Measurements from ENCODE around the gene TFEB.
"Not testable (repeated sequence)": the region's sequence is repeated elsewhere in the genome, so short reads cannot be mapped to it uniquely, and the experiment has no call there.

TFEB gene

DNA sequence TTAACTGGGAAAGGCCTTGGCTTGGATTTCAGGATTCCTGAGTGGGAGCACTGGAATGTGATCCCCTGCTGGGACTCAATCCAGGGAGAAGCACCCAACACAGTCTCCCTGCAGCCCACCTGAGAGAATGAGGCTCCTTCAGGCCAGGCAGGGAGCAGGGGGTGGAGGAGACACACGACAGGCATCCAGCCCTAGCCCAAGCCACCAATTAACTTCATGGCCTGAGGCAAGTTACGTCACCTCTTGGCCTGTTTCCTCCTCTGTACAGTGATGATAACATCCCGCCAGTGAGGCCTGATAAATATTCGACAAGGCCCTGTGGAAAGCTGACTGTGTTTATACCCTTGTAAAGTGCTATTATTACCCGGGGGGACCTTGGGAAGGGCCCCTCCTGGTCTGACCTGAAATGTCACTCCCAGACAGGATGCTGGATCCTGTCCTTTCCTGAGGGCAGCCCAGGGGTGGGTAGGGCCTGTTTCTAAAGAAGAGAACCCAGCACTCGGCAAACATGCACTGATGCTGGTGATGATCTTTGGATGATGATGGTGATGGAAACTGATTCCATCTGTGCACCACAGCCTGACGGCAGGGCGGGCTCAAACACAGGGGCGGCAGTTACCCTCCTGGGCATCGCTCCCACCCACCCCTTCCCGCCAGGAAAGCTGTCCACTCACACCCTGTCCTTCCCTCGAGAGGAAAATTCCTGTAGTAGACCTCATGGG lies 31.9 kb upstream of the TFEB start:
- in situ Hi-C loops (cut with MboI; ENCODE audit: low sequenced_read_pairs): no loop called here

DNA sequence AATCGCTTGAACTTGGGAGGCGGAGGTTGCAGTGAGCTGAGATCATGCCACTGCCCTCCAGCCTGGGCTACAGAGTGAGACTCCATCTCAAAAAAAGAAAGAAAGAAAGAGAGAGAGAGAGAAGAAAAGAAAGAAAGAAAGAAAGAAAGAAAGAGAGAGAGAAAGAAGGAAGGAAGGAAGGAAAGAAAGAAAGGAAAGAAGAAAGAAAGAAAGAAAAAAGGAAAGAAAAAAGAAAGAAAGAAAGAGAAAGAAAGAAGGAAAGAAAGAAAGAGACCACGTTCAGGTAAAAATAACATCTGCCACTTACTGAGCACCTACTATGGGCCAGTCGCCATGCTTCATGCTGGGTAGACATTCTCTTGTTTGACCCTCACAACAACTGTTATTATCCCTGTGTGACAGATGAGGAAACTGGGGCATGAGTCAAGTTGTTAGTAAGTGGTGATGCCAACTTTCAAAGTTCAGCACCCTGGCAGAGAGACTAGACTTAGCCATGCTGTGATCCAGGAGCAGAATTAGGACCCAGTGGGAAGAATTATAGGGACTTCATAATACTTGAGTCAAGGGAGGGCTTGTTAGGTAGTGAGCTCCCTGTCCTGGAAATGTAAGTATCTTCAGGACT lies 30.7 kb upstream of the TFEB start:
- in situ Hi-C loops (cut with MboI; ENCODE audit: low sequenced_read_pairs): not testable (repeated sequence)

DNA sequence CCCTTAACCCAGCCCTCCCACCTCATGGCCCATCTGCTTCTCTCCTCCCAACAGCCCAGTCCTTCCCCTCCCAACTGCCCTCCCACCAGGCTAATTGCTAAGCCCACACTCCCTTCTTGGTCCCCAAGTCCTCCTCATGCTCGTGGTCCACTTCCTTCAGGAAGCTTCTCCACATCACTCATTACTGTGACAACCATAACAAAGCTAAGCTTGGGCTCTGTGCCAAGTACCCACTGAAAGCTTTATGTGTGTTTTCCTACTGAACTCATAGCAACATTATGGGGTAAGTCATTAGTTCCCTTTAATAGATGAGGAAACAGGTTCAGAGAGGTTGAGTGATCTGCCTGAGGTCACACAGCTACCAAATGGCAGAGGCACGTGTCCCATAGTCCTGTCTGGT lies 28.1 kb upstream of the TFEB start:
- in situ Hi-C loops (cut with MboI; ENCODE audit: low sequenced_read_pairs): no loop called here

DNA sequence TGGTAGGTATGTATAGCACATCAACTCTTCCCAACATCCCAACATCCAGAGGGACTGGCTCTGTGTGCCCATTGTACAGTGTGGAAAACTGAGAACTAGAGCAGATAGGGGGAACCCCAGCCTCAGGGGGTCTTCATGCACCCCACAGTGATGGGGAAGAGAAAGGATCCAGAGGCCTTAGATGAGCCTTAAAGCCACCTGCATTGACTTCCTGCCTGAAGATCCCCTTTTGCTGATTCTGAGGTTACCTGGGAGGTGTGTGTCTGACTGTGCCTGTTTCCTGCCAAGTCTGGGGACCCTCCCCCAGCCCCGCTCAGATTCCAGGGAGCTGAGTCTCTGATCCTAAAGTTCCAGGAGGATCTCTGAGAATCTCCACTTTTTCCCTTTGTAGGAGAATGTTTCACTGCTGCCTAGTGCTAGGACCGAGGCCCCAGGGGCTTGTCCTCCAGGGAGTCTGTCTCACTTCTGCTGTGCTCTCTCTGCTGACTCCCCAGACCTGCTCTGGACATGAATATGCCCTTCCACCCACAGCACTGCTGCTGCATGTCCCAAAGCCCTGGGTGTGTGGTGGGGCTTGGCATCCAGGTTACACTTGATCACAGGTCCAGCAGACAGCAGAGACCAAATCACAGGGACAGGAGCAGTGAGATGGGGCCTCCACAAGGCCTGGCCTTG lies 24.6 kb upstream of the TFEB start:
- in situ Hi-C loops (cut with MboI; ENCODE audit: low sequenced_read_pairs): no loop called here

DNA sequence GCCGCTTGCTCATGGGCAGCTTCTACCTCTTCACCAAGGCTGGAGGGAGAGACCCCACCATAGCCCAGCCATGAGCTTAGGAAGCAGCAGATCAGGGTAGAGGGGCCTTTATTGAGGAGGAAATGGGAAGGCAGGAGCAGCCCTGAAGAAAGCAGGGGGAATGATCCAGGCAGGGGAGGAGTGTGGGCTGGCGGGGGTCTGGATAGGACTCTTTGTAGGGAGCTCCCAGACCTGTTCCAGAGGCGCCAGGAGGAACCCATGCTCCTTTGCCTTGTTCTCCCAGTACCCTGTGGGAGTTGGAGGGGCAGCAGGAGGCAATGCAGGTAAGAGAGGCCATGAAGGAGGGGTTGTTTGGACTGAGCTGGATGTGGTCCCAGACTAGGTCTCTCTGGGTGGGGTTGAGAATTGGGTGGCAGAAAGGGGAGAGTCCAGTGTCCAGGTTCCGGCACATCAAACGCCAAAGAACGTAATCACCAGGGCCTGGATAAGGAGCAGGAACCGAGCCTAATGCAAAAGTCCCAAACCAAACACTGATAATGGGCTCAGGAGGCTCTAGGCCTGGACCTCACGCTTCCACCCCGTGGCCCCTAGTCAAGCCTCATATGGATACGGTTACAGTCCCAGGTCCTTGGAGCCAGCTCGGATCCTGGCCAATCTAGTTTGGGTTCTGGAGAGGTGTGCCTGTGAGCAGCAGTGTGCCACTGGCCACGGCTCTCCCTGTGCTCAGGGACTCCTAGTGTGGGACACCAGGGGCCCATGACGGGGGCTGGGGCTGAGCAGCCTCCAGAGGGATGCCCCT lies 23.9 kb upstream of the TFEB start:
- in situ Hi-C loops (cut with MboI; ENCODE audit: low sequenced_read_pairs): no loop called here

DNA sequence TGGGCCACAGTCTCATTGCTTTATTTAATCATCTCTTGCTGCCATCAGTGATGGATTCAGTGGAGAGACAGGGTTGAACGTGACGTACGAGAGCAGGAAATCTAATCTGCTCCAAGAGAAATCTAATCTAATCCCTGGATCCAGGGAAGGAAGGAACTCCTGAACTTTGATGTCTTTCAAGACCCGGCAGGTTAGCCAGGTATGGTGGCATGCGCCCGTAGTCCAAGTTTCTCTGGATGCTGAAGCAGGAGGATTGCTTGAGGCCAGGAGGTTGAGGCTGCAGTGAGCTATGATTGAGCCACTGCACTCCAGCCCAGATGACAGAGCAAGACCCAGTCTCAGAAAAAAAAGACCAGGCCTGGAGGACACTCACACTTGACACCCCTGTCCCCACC lies 23.2 kb upstream of the TFEB start:
- in situ Hi-C loops (cut with MboI; ENCODE audit: low sequenced_read_pairs): no loop called here

DNA sequence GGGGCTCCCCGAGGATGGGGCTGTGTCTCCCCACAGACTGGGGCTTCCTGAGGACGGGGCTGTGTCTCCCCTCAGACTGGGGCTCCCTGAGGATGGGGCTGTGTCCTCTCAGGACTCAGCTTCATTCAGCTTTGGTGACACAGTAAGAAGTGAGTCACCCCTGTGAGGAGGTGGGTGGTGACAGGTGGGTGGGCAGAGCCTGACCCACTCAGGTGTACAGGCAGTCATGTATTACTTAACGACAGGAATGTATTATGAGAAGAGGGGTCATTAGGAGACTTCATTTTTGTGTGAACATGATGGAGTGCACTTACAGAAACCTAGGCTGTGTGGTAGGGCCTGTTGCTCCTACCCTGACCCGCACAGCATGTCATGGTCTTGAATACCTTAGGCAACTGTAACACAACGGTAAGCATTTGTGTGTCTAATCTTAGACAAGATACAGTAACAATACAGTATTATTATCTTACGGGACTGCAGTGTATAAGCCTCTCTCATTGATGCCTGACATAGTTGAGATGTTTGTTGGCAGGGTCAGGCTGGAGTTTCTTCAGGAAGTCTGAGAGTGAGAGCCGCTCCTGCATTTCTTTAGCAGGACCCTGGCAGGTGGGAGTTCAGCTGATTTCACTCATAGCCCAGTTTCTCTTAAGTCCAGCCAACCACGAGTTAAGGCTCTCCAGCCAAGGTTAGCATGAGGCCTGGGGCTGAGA lies 22.7 kb upstream of the TFEB start:
- in situ Hi-C loops (cut with MboI; ENCODE audit: low sequenced_read_pairs): no loop called here

DNA sequence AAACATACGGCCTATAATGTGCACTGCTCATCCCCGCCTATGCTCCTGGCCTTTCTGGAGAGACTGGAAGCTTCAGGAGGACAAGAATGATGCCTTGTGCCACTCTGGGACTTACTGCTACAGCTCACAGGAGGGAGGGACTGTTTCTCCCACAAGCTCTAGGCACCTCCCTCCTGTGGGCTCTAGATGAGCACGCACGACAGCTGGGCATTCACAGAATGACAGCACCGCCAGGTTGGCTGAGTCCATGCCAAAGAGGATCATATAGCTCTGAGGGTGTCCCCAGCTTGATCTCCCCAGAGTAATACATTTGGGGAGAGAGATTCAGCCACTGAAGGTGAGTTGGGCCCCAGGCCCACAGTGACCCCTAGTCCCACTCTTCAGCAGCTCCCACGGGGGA lies 21.9 kb upstream of the TFEB start:
- in situ Hi-C loops (cut with MboI; ENCODE audit: low sequenced_read_pairs): no loop called here

DNA sequence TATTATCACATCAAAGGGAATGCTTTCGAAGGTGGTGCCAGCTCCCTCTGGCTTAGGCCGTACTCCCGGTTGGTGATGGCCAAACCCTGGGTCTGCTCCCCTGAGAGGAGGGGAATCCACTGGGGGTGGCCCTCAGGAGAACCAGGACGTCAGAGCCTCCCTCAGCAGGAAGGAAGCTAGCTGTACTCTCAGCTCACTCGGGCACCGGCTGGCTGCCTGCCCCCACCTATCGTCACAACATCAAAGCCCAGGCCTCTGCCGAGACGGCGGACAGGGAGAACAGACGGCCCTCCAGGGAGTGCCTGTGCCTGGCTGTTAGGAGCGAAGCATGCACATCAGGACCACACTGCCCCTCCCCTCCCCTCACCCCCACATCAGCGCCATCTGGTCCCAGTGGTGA lies 20.9 kb upstream of the TFEB start:
- in situ Hi-C loops (cut with MboI; ENCODE audit: low sequenced_read_pairs): no loop called here

DNA sequence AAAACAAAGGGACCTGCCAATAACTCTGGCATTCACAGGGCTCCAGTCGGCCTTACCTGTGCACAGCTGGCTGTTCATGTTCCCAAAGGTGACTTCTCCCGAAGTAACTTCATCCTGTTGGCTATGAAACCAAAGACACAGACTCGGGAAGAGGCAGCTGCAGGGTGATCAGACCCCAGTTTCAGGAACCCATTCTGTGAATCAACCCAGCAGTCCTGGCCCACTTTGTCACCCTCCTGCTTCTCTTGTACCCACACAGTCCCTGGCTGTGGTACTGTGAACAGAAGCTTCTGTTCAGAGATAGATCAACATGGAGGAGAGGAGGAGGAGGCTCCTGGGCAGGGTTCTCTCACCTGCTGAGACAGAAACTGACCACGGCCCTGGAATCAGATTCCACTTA lies 20.5 kb upstream of the TFEB start:
- in situ Hi-C loops (cut with MboI; ENCODE audit: low sequenced_read_pairs): no loop called here

DNA sequence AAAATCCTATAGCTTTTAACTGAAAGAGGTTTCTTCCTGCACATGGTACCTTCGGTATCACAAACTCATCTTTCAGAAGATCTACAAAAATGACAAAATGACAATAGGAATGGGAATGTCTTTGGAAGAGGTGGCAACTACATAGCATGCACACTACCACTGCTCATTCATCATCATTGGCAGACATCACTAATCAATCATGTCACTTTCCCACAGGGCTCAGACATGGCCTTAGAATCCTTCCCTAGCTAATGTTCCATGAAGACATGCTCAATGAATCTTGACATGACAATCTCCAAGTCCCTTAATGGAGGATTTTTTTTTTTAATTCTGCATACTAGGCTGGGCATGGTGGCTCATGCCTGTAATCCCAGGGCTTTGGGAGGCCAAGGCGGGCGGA lies 15.0 kb upstream of the TFEB start:
- in situ Hi-C loops (cut with MboI; ENCODE audit: low sequenced_read_pairs): no loop called here

DNA sequence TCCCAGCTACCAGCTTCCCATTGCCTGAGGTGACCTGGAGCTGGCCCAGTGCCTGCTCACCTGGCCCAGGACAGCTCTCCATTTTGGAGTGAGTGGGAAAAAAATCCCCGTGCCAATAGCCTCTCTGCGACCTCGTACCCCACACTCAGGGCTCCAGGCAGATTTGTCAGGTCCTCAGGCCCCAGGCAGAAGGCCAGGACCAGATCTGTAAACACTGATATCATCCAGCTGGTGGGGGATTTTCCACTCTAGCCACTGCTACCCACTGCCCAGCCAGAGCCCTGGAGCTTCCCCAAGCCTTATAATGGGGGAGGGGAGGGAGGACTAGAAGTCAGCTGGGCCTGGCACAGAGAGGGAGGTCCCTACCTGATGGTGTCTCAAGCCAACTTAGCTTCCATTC lies 13.1 kb upstream of the TFEB start:
- in situ Hi-C loops (cut with MboI; ENCODE audit: low sequenced_read_pairs): no loop called here

DNA sequence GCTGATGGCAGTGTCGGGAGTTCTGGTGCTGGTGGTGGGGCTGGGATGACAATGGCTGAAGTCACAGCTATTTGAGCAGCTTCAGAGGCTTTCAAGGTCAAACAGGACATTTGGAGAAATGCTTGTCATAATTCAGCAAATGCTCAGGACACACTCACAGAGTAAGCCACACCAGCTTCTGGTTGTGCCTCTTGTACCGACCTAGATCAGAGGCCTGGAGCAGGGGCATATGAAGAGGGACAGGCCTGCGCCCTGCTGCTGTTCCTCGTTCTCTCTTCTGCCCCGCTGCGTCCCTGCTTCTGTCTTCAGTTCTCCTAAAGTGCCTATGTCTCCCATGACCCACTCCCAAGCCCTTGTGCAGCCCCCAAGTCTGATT lies 12.7 kb upstream of the TFEB start:
- in situ Hi-C loops (cut with MboI; ENCODE audit: low sequenced_read_pairs): no loop called here

DNA sequence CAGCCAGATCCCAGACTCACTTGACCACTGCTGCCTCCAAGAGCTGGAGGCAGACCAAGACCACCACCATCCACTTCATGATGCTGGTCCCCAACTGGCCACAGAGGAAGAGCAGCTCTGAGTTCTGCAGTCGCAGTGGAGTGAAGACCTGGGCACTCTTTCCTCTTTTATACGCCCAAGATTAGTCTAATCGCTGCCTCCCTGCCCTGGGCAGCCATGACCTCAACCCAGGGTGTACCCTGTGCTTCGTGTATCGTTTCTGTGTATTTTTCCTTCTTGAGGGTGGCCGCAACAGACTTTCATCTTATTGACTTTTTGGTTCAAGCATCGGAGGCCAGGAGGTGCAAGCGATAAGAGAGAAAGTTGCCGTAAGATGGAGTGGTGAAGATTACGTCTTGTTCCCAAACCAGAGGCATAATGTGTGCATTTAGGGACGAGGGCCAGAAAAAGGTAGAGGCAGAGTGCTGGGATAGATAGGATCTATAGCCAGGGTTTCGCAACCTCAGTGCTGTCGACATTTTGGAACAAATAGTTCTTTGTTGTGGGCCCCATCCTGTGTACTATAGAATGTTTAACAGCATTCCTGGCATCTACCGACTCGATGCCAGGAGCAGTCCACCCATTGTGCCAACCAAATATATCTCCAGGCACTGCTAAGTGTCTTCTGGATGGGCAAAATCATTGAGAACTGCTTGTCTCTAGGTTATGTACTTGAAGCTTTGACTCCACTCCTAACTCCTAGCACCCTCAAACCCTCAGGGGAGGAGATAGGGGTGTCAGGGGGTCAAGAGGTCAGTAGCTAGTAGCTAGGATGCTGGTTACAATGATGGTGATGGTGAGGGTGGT lies 12.1 kb upstream of the TFEB start, which contains the start of gene PGC:
TSS of gene PGC (minus strand) at position 142 of the 846 bp plus-strand sequence. CDS start at position 79, 63 bp downstream.
- in situ Hi-C loops (cut with MboI; ENCODE audit: low sequenced_read_pairs): no loop called here

DNA sequence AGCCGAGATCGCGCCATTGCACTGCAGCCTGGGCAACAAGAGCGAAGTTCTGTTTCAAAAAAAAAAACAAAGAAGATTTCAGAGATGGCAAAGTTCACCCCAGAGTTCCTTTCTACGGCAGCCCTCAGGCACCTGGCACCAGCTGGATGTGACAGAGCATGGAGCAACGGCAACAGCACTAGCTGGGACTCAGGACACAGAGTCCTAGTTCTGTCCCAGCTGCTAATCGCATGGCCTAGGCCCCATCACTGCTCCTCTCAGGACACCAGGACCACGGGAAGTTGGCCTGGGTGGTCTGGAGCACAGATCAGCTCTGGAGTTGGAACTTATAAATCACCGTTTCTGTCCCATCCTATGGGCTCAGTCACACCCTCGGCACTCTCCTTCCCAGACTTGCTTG lies 10.7 kb upstream of the TFEB start:
- in situ Hi-C loops (cut with MboI; ENCODE audit: low sequenced_read_pairs): no loop called here

DNA sequence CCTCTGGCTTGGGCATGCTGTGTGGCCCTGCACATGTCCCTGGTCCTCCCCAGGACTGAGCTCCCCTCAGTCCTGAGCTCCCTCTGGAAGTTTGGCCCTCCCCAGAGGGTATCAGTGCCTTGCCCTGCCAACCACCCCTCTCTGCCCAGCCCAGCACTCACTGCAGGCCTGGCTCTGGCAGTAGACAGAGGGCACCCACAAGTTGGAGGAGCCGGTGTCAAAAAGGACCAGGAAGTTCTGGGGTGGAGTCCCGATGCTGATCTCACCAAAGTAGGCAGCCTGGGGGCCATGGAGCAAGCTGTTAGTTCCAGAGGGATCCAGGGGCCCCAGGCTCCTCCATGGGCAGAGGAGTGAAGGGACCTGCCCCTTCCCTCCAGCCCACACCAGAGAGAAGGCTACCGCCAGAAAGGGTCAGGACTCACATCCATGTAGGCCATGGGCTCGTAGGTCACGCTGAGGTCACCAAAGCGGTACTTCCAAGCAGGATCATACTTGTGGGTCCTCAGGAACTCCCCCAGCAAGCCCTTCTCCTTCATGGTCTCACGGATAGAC lies 8.9 kb upstream of the TFEB start:
- in situ Hi-C loops (cut with MboI; ENCODE audit: low sequenced_read_pairs): no loop called here

DNA sequence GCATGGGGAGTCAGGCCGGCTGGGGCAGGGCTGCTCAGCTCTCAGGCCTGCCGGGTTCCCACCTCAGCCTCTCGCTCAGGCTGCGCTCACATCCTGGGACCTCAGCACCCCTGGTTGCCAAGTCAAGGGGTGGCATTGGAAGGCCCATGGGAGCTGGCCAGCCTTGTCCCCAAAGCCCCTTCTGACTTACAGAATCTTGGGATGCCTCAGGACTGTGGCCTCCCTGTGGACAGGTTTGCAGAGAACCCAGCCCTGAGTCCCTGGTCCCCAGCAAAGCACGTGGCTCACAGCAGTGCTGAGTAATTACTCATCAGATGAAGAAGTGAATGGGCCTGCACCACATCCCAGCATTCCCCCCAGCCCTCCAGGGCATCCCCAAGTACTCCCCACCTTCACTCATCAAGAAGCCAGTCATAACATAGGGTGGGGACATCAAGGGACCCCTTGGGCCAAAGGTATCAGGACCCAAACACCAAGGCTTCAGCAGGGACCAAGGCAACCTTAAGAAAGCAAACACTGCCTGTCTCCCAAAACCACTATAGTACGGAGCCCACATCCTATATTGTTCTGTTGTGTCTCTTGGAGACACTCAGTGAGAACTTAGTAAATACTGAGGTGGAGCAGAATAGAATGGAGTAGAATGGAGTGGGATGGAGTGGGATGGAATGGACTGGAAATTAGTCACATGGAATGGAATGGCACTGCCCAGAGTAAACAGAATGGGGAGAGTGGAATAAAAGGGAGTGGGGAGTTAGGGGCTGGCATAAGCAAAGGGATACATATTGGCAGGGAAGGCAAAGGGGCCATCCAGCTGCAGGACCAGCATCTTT lies 8.2 kb upstream of the TFEB start:
- in situ Hi-C loops (cut with MboI; ENCODE audit: low sequenced_read_pairs): no loop called here

DNA sequence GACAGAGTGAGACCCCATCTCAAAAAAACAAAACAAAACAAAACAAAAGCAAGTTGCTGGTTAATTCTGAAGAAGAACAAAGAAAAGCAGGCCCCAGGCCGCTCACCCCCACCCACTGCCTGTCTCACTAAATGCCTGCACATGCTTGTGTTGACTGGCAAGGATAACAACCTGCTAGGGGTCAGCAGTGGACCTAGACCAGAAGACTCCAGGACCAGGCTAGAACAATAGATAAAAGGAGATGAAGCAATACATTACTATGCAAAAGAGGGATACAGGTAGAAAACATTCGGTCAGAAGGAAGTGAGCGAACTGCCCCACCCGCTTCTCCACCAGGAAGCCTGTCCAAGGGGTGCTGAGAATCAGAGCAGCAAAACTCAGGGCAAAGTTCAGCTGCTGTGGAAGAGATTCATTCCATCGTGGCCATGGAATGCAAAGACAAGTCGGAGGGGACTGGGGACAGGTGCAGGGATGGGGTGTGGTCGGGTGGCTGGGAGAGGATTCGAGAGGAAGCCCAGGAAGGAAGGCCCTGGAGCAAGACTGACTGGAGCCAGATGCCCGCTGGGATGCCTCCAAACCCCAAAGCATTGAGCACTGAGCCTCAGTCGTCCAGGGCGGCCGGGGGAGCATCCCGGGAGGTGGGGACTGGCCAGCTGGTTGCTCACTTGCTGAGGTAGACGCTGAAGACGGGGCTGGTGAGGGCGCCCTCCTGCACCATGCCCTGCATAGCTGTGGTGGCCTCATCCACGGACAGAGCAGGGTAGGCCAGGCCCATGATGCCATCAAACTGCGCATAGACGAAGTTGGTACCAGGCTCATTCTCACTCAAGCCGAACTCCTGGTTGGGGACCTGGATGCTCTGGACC lies 6.5 kb upstream of the TFEB start:
- in situ Hi-C loops (cut with MboI; ENCODE audit: low sequenced_read_pairs): no loop called here
